GM23248 (cell line): ENCODE measurements around the gene SLC16A11.

ENCODE experiments used
- EZH2 ChIP-seq: fragments of 200-600 bp; sonication (generic); IDR thresholded peaks from 2 replicates; pipeline ENCODE4 v1.6.1; 2018; ENCODE audit warnings: antibody characterized with exemption, mild to moderate bottlenecking; ENCODE audit not compliant: insufficient read depth, poor library complexity, severe bottlenecking
- EZH2phosphoT487 ChIP-seq: fragments of 200-600 bp; sonication (generic); IDR thresholded peaks from 2 replicates; pipeline ENCODE4 v1.6.1; 2018; ENCODE audit warnings: antibody characterized with exemption, moderate library complexity, mild to moderate bottlenecking, low read depth; ENCODE audit not compliant: insufficient read depth

- TF ChIP-seq EZH2 (no peak), EZH2phosphoT487 (no peak)
Measured at GRCh38 chr17:7004398-7005253, 39.3 kb downstream of the SLC16A11 start.
